Measurements from ENCODE around the gene LGALS9.

LGALS9 gene

GRCh38 chr17:27622986-27623385, 8.0 kb upstream of the LGALS9 start:
- TF ChIP-seq RAD21 (IDR thresholded peaks at IDR 0.05; ENCODE audit: low read depth), result no peak
- TF ChIP-seq CEBPB (IDR thresholded peaks at IDR 0.05), result no peak
- TF ChIP-seq TCF12 (IDR thresholded peaks at IDR 0.05; ENCODE audit: low read depth), result no peak
- TF ChIP-seq YY1 (IDR thresholded peaks at IDR 0.05; ENCODE audit: low read depth), result no peak
- no peak for TF ChIP-seq TAF1 (IDR thresholded peaks at IDR 0.05; ENCODE audit: low read depth)
- TF ChIP-seq, protein P1, sequence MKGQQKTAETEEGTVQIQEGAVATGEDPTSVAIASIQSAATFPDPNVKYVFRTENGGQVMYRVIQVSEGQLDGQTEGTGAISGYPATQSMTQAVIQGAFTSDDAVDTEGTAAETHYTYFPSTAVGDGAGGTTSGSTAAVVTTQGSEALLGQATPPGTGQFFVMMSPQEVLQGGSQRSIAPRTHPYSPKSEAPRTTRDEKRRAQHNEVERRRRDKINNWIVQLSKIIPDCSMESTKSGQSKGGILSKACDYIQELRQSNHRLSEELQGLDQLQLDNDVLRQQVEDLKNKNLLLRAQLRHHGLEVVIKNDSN (IDR thresholded peaks at IDR 0.05), result no peak
- no peak for TF ChIP-seq EP300 (IDR thresholded peaks at IDR 0.05; ENCODE audit: borderline replicate concordance)
- TF ChIP-seq TEAD4 (IDR thresholded peaks at IDR 0.05), result no peak
- no peak for TF ChIP-seq CREB1 (IDR thresholded peaks at IDR 0.05; ENCODE audit: low read depth)
- TF ChIP-seq EGR1 (IDR thresholded peaks at IDR 0.05), result no peak
- no peak for TF ChIP-seq ZBTB7A (IDR thresholded peaks at IDR 0.05; ENCODE audit: low read depth)
- TF ChIP-seq, protein P2, sequence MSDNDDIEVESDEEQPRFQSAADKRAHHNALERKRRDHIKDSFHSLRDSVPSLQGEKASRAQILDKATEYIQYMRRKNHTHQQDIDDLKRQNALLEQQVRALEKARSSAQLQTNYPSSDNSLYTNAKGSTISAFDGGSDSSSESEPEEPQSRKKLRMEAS (IDR thresholded peaks at IDR 0.05), result no peak
- no peak for TF ChIP-seq REST (IDR thresholded peaks at IDR 0.05; ENCODE audit: low read depth)

DNA sequence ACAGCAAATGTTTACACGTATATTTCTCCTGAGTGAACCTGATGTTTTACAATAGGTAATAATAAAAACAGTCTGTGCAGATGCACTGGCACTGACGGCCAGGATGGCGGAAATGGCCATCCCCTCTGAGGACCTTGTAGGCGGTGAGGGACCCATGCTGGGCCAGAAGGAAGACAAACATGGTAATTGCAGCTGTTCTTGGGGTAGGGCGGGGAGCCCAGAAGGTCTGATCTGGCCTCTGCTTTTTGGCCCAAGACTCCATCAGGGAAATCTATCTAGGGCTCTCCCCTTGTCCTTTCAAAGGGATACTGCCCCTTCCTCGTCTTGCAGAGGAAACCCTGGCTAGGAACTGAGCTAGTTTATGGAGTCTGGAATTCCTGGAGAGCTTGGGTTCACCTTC, 7.4 kb upstream of the LGALS9 start:
- TF ChIP-seq, protein P1 (IDR thresholded peaks at IDR 0.05), result no peak
- TF ChIP-seq RAD21 (IDR thresholded peaks at IDR 0.05; ENCODE audit: low read depth) (no peak), CREB1 (IDR thresholded peaks at IDR 0.05; ENCODE audit: low read depth) (no peak), TEAD4 (IDR thresholded peaks at IDR 0.05) (no peak), EGR1 (IDR thresholded peaks at IDR 0.05) (no peak), REST (IDR thresholded peaks at IDR 0.05; ENCODE audit: low read depth) (no peak), ZBTB7A (IDR thresholded peaks at IDR 0.05; ENCODE audit: low read depth) (no peak), TCF12 (IDR thresholded peaks at IDR 0.05; ENCODE audit: low read depth) (no peak), NFIC (IDR thresholded peaks at IDR 0.05) (no peak), EP300 (IDR thresholded peaks at IDR 0.05; ENCODE audit: borderline replicate concordance) (no peak), TAF1 (IDR thresholded peaks at IDR 0.05; ENCODE audit: low read depth) (no peak), YY1 (IDR thresholded peaks at IDR 0.05; ENCODE audit: low read depth) (no peak), CEBPB (IDR thresholded peaks at IDR 0.05) (no peak), FOXM1 (IDR thresholded peaks at IDR 0.05; ENCODE audit: borderline replicate concordance, low read depth) (no peak)
- TF ChIP-seq, protein P2 (IDR thresholded peaks at IDR 0.05), result no peak

DNA sequence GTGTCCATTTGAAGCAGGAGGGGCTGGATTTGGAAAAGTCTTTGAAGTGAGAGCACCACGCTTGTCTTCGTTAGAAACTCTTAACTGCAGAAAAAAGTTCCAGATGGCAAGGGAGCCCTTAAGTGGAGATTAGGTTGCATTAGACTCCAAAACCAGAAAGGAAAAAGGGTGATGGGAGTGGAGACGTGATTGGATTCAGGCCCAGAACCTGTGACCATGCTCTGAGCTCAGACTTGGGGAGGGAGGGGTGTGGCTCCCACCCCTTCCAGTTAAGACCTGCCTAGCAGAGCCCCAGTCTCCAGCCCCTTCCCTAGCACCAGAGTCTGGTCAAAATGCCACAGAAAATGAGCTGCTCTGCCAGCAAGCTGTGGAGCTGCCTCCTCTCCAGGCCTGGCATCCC, 6.4 kb upstream of the LGALS9 start:
- TF ChIP-seq REST (IDR thresholded peaks at IDR 0.05; ENCODE audit: low read depth) (no peak), RAD21 (IDR thresholded peaks at IDR 0.05; ENCODE audit: low read depth) (no peak), EGR1 (IDR thresholded peaks at IDR 0.05) (no peak), NFIC (IDR thresholded peaks at IDR 0.05) (no peak), TEAD4 (IDR thresholded peaks at IDR 0.05) (no peak), TCF12 (IDR thresholded peaks at IDR 0.05; ENCODE audit: low read depth) (no peak), FOXM1 (IDR thresholded peaks at IDR 0.05; ENCODE audit: borderline replicate concordance, low read depth) (no peak), YY1 (IDR thresholded peaks at IDR 0.05; ENCODE audit: low read depth) (no peak), ZBTB7A (IDR thresholded peaks at IDR 0.05; ENCODE audit: low read depth) (no peak), CREB1 (IDR thresholded peaks at IDR 0.05; ENCODE audit: low read depth) (no peak), EP300 (IDR thresholded peaks at IDR 0.05; ENCODE audit: borderline replicate concordance) (no peak), TAF1 (IDR thresholded peaks at IDR 0.05; ENCODE audit: low read depth) (no peak)
- TF ChIP-seq, protein P1 (IDR thresholded peaks at IDR 0.05), result no peak
- TF ChIP-seq, protein P2 (IDR thresholded peaks at IDR 0.05), result no peak

DNA sequence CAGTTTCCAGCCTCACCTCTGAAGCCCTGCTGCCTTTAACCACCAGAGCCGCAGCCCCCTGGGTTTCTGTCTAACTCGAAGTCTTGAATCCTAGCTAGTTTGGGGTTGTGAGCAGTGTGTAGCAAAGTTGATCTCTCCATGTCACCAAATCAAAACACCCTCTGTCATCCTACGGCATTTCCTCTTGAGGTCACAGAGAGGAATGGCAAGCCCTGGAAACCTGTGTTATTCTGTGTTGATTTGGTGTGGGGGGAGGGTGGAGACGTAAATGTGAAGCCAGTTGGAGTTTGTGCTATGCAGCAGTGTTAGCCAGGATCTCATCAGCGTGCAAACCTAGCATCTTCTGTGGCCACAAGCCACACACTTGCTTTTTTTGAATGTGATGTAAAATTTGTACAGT, 5.1 kb upstream of the LGALS9 start:
- no peak for TF ChIP-seq FOXM1 (IDR thresholded peaks at IDR 0.05; ENCODE audit: borderline replicate concordance, low read depth)
- TF ChIP-seq EGR1 (IDR thresholded peaks at IDR 0.05), result no peak
- no peak for TF ChIP-seq TAF1 (IDR thresholded peaks at IDR 0.05; ENCODE audit: low read depth)
- TF ChIP-seq CEBPB (IDR thresholded peaks at IDR 0.05), result no peak
- TF ChIP-seq RAD21 (IDR thresholded peaks at IDR 0.05; ENCODE audit: low read depth), result no peak
- TF ChIP-seq EP300 (IDR thresholded peaks at IDR 0.05; ENCODE audit: borderline replicate concordance), result no peak
- TF ChIP-seq TEAD4 (IDR thresholded peaks at IDR 0.05), result no peak
- no peak for TF ChIP-seq ZBTB7A (IDR thresholded peaks at IDR 0.05; ENCODE audit: low read depth)
- TF ChIP-seq NFIC (IDR thresholded peaks at IDR 0.05), result no peak
- TF ChIP-seq, protein P1 (IDR thresholded peaks at IDR 0.05), result no peak
- TF ChIP-seq, protein P2 (IDR thresholded peaks at IDR 0.05), result no peak
- no peak for TF ChIP-seq CREB1 (IDR thresholded peaks at IDR 0.05; ENCODE audit: low read depth)
- no peak for TF ChIP-seq REST (IDR thresholded peaks at IDR 0.05; ENCODE audit: low read depth)
- TF ChIP-seq TCF12 (IDR thresholded peaks at IDR 0.05; ENCODE audit: low read depth), result no peak
- no peak for TF ChIP-seq YY1 (IDR thresholded peaks at IDR 0.05; ENCODE audit: low read depth)

Data from Ishikawa (cell line).